Keratinocyte (primary cell): ENCODE results near the gene STEAP3. TPM values are rescaled to one million over a fixed set of nuclear protein-coding genes. Genes with fewer than 3 reads are reported as not detected.

ENCODE experiments used
- DNase-seq: peaks from one replicate; pipeline ENCODE4 v3.0.0-alpha.2; 2011; ENCODE audit warnings: low read depth, missing footprints, low spot score
- FAIRE-seq: peaks from 2 replicates; lab custom pipeline; 2011; peaks lifted over from hg19 to GRCh38; lab: Jason Lieb, UNC
- H2AFZ ChIP-seq: 2 replicates; pipeline ENCODE4 v1.6.0; 2012; ENCODE audit warnings: low read length, control low read depth, inconsistent platforms; ENCODE audit not compliant: control insufficient read depth
- H3K27ac ChIP-seq: 2 replicates; pipeline ENCODE4 v1.5.1; 2011; ENCODE audit warnings: low read length; ENCODE audit not compliant: control insufficient read depth, insufficient read depth
- H3K27me3 ChIP-seq: 3 replicates; pipeline ENCODE4 v1.6.0; 2011; ENCODE audit warnings: low read length; ENCODE audit not compliant: control insufficient read depth, insufficient read depth; ENCODE audit errors: extremely low read depth
- H3K36me3 ChIP-seq, 2 experiments: 2 replicates in 1 of 2; 3 replicates in 1 of 2; pipeline ENCODE4 v1.5.1; 2011; ENCODE audit warnings: low read length in 2 of 2, mild to moderate bottlenecking in 1 of 2; ENCODE audit not compliant: control insufficient read depth in 2 of 2, insufficient read depth in 2 of 2; ENCODE audit errors: extremely low read depth in 1 of 2
- H3K4me1 ChIP-seq: 3 replicates; pipeline ENCODE4 v1.5.1; 2011; ENCODE audit warnings: low read length; ENCODE audit not compliant: control insufficient read depth, insufficient read depth; ENCODE audit errors: extremely low read depth
- H3K4me2 ChIP-seq: 3 replicates; pipeline ENCODE4 v1.6.0; 2011; ENCODE audit warnings: low read depth, low read length; ENCODE audit not compliant: control insufficient read depth, insufficient read depth; ENCODE audit errors: extremely low read depth
- H3K4me3 ChIP-seq, 3 experiments: fragments of 200-600 bp in 1 of 3; sonication (generic) in 1 of 3; 2 replicates in 2 of 3; 3 replicates in 1 of 3; pipeline ENCODE4 v1.5.1; 2011 to 2016; ENCODE audit warnings: low read length in 3 of 3, mild to moderate bottlenecking in 3 of 3, control low read depth in 2 of 3, inconsistent platforms in 1 of 3, low read depth in 1 of 3, mixed read lengths in 1 of 3, mixed run types in 1 of 3, moderate library complexity in 1 of 3; ENCODE audit not compliant: control insufficient read depth in 2 of 3, insufficient read depth in 2 of 3; ENCODE audit errors: extremely low read depth in 1 of 3
- H3K79me2 ChIP-seq: 2 replicates; pipeline ENCODE4 v1.6.0; 2012; ENCODE audit warnings: low read length; ENCODE audit not compliant: control insufficient read depth, insufficient read depth
- H3K9ac ChIP-seq: 3 replicates; pipeline ENCODE4 v1.6.0; 2011; ENCODE audit warnings: low read length; ENCODE audit not compliant: control insufficient read depth, insufficient read depth; ENCODE audit errors: extremely low read depth
- H3K9me1 ChIP-seq: 3 replicates; pipeline ENCODE4 v1.6.0; 2011; ENCODE audit warnings: low read length; ENCODE audit not compliant: control insufficient read depth, insufficient read depth; ENCODE audit errors: extremely low read depth
- H3K9me3 ChIP-seq: 2 replicates; pipeline ENCODE4 v1.5.1; 2012; ENCODE audit warnings: low read depth, low read length; ENCODE audit not compliant: control insufficient read depth
- H4K20me1 ChIP-seq: 3 replicates; pipeline ENCODE4 v1.6.0; 2011; ENCODE audit warnings: low read length; ENCODE audit not compliant: control insufficient read depth, insufficient read depth; ENCODE audit errors: extremely low read depth
- CTCF ChIP-seq, 3 experiments: IDR thresholded peaks in 1 of 3; conservative IDR thresholded peaks in 1 of 3; optimal IDR thresholded peaks in 1 of 3; 2 replicates in 2 of 3; 3 replicates in 1 of 3; pipeline versions ENCODE3 to v1.5.1; 2011; ENCODE audit warnings: low read length in 3 of 3, mild to moderate bottlenecking in 3 of 3, moderate library complexity in 2 of 3, control low read depth in 1 of 3, inconsistent platforms in 1 of 3; ENCODE audit not compliant: insufficient read depth in 2 of 3; ENCODE audit errors: extremely low read depth in 1 of 3
- EZH2 ChIP-seq: IDR thresholded peaks from one replicate; pipeline ENCODE4 v1.6.1; 2012; ENCODE audit warnings: inconsistent platforms, mild to moderate bottlenecking, low read length, moderate library complexity
- dilution Hi-C: fragments of 300-500 bp; cut with MboI; formaldehyde crosslinking; loops from one replicate; pipeline ENCODE4 v1.7.0; 2020; ENCODE audit warnings: low sequenced_read_pairs; ENCODE audit not compliant: extremely low pct_ligation_motif_present
- polyA plus RNA-seq, 5 experiments: library from polyadenylated mRNA; depleted of rRNA in 3 of 5; stranded (reverse) in 3 of 5; stranded (forward) in 1 of 5; unstranded in 1 of 5; fragments of >200 nt; gene quantifications; 1 replicate in 1 of 5; 2 replicates in 3 of 5; 3 replicates in 1 of 5; pipeline versions ENCODE4 v1.2.1 to v1.2.3, GENCODE V29; 2011 to 2012; ENCODE audit warnings: missing spikeins in 2 of 5, low read depth in 1 of 5, low replicate concordance in 1 of 5

The STEAP3 gene
- polyA plus RNA-seq, 1 donor (not counting 4 experiments of a cell fraction or from before 2014, with no cell fraction given) = 19.9 TPM

GRCh38 chr2:119311831-119312230 lies 88.2 kb downstream of the STEAP3 start:
- Histone ChIP-seq H2AFZ (no peak overlapping the region), H4K20me1 (no peaks in the 10 kb centered on the region), H3K79me2 (no peaks in the 10 kb centered on the region), H3K9me3 (no peaks in the 10 kb centered on the region), H3K4me3 (no peak overlapping the region), H3K9ac (no peak overlapping the region), H3K4me2 (no peak overlapping the region), H3K27ac (no peak overlapping the region), H3K27me3 (no peaks in the 10 kb centered on the region), H3K4me1 (no peaks in the 10 kb centered on the region), H3K9me1 (no peaks in the 10 kb centered on the region), H3K36me3 (no peaks in the 10 kb centered on the region)
- no peak for FAIRE-seq
- TF ChIP-seq EZH2 (no peak), CTCF (optimal IDR thresholded peaks at IDR 0.05 in 1 of 3, IDR thresholded peaks at IDR 0.05 in 1 of 3, conservative IDR thresholded peaks at IDR 0.05 in 1 of 3; ENCODE audit: extremely low read depth in 1 of 3, insufficient read depth in 2 of 3, low read length in 3 of 3) (no peak)
- dilution Hi-C loops = no loop called here
- DNase-seq = no peak

Other genes starting within 250 kb of the STEAP3 start
- gene C1QL2, start 65.1 kb upstream of the STEAP3 start, polyA plus RNA-seq = not detected in 3 replicates
- gene C2orf76, start 143.0 kb downstream of the STEAP3 start, polyA plus RNA-seq = 5.9 to 17.9 TPM (median 15.7 TPM) in 3 replicates
- 415 to 590 TPM (median 446 TPM) in 3 replicates for gene DBI, start 143.1 kb downstream of the STEAP3 start, polyA plus RNA-seq
- 0.10 to 0.18 TPM (median 0.13 TPM) in 3 replicates for gene TMEM37, start 208.0 kb downstream of the STEAP3 start, polyA plus RNA-seq